HG02610 (cell line): ENCODE measurements around the gene DPM3.

Source experiments
- ATAC-seq: cut with Tn5 transposase; IDR thresholded peaks from one replicate; pipeline ENCODE4 v1.9.1; 2021; ENCODE audit warnings: mild to moderate bottlenecking, moderate library complexity; ENCODE audit not compliant: unreplicated experiment

The DPM3 gene

DNA sequence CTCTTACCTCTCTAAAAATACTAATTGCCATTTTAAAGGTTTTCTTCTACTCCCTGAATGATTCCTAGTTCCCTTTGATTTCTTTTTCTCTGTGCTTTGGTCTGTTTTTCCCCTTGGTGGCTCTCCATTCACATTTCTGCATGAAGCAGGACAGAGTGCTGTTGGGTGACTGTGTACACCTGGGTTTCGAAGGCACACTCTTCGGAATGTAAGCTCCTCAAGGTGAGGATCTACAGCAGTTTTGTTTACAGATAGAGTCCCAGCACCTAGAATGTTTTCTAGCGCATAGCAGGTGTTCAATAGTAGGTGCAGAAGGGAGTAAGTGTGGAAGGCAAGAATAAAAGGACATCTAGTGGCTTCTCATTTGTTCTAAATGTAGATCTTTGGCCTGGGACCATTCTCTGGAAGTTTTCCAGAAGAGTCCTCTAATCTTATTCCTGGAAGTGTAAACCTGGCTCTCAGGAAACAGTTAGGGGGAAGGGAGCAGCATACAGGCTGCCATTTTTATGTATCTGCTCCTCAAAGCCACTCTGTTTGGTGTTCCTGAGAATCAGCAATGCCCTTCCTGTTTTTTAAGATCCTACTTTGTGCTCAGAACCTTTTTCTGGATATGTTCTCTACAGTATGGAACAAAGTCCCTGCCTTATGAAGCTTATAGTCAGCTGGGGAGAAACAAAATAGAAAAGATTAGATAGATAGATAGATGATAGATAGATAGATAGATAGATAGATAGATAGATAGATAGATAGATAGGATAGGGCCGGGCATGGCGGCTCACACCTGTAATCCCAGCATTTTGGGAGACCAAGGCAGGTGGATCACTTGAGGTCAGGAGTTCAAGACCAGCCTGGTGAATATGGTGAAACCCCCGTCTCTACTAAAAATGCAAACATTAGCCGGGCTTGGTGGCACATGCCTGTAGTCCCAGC, 35.5 kb downstream of the DPM3 start:
- no peak for ATAC-seq

DNA sequence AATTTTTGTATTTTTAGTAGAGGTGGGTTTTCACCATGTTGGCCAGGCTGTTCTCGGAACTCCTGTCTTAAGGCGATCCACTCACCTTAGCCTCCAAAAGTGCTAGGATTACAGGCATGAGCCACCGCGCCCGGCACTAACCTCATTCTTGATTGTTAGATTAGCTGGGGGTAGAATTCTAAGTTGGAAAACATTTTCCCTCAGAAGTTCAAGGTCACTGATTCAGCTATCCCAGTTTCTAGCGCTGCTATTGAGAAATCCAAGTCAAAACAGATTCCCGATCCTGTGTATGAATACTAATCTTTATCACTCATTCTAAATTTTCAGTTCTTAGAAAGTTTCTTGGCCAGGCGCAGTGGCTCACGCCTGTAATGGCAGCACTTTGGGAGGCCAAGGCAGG, 37.0 kb downstream of the DPM3 start:
- ATAC-seq, result no peak

DNA sequence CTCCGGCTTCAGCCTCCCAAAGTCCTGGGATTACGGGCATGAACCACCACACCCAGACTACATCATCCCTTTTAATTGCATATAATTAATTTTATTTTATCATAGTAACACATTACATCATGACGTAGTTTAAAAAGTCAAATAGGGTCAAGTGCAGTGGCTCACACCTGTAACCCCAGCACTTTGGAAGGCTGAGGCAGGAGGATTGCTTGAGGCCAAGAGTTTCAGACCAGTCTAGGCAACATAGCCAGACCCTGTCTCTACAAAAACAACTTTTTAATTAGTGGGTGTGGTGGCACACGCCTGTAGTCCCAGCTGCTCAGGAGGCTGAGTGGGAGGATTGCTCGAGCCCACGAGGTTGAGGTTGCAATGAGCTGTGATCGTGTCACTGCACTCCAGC, 41.0 kb downstream of the DPM3 start:
- no peak for ATAC-seq

DNA sequence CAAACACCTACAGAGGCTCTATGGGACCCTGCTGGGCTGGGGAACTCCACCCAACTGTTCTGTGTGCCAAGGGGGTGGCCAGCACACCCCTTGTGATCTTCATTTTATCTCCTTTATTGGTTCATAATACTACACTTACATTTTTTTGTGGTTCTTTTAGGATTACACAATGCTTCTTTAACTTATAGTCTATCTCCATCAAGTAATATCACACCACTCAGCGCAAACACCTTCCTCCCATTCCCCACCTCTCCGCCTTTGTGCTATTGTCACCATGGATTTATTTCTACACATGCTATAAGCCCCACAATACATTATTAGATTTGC, 45.7 kb downstream of the DPM3 start:
- ATAC-seq, result no peak

DNA sequence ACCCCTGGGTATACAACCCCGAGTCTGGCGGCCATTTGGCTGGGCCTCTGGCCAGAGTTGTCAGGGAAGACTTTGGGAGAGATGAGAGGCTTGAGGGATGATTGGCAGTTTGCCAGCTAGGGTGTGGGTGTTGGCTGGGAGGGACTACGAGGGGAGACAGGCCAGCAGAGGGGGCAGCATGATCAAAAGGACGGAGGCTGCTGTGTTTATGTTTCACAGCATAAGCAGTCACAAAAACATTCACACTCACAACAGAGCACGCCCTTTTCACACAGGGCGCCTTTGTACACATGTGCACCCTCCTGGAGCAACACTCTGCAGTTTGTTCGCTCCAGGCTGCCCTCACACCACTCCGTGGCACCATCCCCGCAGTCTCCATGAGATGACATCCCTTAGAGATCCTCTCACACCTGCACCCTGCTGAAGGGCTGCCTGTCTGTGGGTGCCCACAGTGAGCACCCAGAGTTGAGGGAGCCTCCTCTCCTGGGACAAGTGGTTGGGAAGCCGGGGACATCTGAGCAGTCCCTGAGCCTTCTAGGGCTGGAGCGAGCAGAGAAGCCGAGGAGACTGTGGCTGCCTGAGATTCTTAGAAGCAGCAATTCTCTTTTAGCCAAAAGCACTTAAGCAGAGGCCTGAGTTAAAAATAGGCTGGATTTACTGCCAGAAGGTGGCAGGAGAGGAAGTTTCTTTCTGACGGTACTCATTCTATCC, 46.3 kb downstream of the DPM3 start:
- no peak for ATAC-seq

DNA sequence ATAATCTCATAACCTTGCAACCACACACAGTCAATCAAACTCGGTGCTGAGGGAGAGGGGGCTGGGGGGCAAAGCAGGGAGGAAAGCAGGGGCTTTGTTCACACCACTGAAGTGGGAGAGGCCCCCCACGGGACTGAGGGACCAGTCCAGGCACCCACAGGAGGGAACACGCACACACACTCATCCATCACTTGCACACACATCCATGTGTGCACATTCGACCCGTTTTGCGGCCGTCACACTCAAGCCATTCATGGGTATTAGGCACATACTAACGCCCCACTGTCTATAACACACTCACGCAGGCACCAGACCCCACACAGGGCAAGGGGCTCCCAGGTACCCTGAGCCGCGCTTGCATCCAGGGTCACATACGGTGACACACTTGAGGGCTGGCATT, 47.7 kb downstream of the DPM3 start:
- ATAC-seq, result no peak

DNA sequence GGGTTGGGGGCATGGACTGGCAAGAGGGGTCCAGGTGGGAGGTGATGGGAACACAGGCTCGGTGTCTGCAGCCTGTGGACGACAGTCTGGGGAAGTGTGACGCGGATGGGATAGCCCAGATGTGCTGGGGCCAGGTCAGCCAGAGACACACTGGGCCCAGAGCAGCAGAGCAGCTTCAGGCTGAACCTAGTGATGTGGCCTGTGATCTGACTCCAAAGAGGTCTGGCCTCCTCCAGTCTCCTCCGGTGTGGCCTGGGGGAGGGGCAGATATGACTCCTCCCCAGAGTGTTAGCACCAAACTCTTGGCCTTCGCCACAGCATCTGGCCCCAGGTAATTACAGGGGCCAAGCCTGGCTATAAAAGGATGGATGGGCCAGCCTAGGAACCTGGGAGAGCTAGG, 48.2 kb downstream of the DPM3 start:
- no peak for ATAC-seq

DNA sequence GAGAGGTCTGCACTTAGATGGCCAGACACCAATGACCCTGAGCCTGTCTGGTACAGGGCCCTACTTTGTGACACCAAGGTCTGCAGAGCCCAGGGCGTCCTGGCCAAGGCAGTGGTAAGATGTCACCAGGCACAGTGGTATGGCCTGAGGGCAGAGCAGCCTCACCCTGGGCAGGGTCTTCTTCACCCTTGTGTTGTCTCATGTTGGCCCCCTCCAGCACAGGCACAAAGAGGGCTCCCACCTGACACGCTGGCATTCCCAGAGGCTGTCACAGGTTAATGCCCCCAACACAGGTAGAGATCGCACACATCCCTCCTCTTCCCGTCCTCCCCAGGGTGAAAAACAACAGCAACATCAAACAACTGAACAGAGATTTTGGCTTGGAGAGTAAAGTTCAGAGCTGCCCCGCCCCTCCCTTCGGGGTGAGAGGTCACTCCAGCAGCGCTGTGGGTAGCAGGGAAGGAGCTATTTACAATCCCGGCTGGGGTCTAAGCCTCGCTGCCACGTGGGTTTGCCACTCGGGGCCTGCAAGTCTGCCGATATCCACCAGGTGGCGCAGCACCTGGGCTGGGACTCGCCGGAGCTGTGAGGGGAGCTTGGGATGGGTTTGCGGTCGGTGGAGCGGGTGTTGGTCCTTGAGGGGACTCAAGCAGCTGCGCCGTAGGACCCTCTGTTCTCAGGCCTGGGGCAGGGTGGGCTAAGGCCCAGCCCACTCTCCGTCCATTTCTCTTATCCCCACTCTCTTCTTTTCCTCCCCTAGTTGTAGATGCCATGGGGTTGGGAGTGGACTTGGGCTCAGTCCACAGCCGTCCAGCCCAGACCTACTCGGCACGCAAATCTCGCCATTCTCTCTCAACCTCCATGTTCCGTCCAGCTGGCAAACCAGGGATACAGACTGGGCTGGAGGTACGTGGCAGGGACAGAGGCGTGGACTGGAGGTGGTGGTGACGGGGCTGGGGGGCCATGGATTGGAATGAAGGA, 49.0 kb downstream of the DPM3 start:
- no peak for ATAC-seq
